ENCODE results near the gene ABCF3. TPM values are rescaled to one million over a fixed set of nuclear protein-coding genes. Genes with fewer than 3 reads are reported as not detected.

Gene ABCF3
- total RNA-seq, 4 donors from 2014 or later = 58.6 to 286 (median 133) TPM

DNA sequence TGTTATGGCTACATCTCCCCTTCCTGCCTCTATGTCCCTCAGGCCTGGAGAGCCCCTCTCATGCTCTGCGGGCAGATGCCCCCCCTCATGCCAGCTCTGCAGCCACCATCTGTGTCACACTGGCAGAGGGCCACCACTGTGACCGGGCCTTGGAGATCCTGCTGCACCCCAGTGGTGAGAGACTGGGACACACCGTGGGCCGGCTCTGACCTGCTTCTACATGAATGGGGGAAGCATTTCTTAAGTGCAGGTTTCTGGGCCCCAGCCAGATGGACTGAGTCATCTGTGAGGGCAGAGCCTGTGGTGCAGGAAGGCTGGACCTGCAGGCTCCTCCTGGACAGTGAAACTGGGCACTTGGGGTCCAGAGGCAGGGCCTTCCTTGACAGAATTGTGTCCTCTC, 48.2 kb downstream of the ABCF3 start:
- no peak for DNase-seq

DNA sequence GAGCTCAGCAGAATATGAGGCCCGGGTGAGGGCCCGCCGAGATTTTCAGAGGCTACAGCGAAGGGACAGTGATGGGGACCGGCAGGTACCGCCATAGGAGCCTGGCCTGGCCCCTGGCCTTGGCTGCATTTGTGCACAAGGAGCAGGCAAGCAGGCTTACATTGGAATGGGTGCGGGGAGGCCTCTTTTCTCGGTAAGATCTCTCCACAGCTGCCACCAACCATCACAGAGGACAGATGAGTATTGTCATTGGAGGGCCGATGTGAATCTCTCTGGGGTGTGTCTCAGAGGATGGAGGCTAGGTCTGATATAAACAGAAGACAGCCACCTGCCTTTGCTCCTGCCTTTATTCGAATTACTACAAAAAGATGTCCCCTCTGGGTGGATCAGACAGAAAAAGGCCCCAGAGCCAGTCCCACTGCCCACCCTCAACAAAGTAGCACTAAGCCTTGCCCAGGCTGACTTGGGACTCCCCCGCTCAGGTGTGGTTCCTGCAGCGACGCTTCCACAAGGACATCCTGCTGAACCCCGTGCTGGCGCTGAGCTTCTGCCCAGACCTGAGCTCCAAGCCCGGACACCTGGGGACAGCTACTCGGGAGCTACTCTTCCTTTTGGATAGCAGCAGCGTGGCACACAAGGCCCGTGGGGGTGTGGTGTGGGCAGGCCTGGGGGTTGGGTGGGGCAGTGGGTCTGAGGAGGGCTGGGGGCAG, 48.8 kb downstream of the ABCF3 start:
- Histone ChIP-seq H3K4me3 (no peak overlapping the region), H3K27ac (no peak overlapping the region), H3K36me3 (no peaks in the 10 kb centered on the region), H3K9me3 (no peaks in the 10 kb centered on the region), H3K27me3 (peaks cover 38% of the 10 kb centered on the region), H3K4me1 (peaks cover 6 to 14% (median 6%) of the 10 kb centered on the region in 4 donors)
- TF ChIP-seq, protein P1, sequence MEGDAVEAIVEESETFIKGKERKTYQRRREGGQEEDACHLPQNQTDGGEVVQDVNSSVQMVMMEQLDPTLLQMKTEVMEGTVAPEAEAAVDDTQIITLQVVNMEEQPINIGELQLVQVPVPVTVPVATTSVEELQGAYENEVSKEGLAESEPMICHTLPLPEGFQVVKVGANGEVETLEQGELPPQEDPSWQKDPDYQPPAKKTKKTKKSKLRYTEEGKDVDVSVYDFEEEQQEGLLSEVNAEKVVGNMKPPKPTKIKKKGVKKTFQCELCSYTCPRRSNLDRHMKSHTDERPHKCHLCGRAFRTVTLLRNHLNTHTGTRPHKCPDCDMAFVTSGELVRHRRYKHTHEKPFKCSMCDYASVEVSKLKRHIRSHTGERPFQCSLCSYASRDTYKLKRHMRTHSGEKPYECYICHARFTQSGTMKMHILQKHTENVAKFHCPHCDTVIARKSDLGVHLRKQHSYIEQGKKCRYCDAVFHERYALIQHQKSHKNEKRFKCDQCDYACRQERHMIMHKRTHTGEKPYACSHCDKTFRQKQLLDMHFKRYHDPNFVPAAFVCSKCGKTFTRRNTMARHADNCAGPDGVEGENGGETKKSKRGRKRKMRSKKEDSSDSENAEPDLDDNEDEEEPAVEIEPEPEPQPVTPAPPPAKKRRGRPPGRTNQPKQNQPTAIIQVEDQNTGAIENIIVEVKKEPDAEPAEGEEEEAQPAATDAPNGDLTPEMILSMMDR (IDR thresholded peaks at IDR 0.05) = no peak
- TF ChIP-seq POLR2A (IDR thresholded peaks at IDR 0.05) (no peak), POLR2AphosphoS5 (IDR thresholded peaks at IDR 0.05) (no peak), EP300 (IDR thresholded peaks at IDR 0.05; ENCODE audit: low read depth) (no peak)
- in situ Hi-C loops (cut with MboI; ENCODE audit: low pct_ligation_motif_present in 1 of 4, low pct_unique_long_range_greater_than_20kb in 1 of 4, low sequenced_read_pairs in 3 of 4) = loop anchor here in 3 of 4 donors (25.0 kb wide), 2 partner anchors 98 to 348 kb away; partner anchors contain the start of genes PARL (in 3 of the 3) and EIF2B5 (in 1 of the 3)
- DNase-seq = no peak
- intact Hi-C loops (cut with DNase I; ENCODE audit: low total_unique reads) = loop anchor here (10.0 kb wide), 2 partner anchors 90 to 340 kb away; no protein-coding TSS in a partner anchor
- WGBS, 2 donors (ENCODE audit: low coverage in 1 of 2) = 87% methylated on average over 19 of the region's 19 CpGs; no CpG with 5 or more reads in 1 of the 2 donors

More for the DNA sequence above, 48.2 kb downstream of the ABCF3 start:
- TF ChIP-seq POLR2AphosphoS5 (IDR thresholded peaks at IDR 0.05) = no peak
- TF ChIP-seq EP300 (IDR thresholded peaks at IDR 0.05; ENCODE audit: low read depth) = no peak
- no peak for TF ChIP-seq POLR2A (IDR thresholded peaks at IDR 0.05)
- TF ChIP-seq, protein P1 (IDR thresholded peaks at IDR 0.05) = no peak
- no peak overlapping the region for H3K4me3 ChIP-seq
- no peaks in the 10 kb centered on the region for H3K36me3 ChIP-seq
- intact Hi-C loops (cut with DNase I; ENCODE audit: low total_unique reads) (loop anchor here (10.0 kb wide), 2 partner anchors 89 to 339 kb away; no protein-coding TSS in a partner anchor), in situ Hi-C loops (cut with MboI; ENCODE audit: low pct_ligation_motif_present in 1 of 4, low pct_unique_long_range_greater_than_20kb in 1 of 4, low sequenced_read_pairs in 3 of 4) (loop anchor here in 3 of 4 donors (25.0 kb wide), 2 partner anchors 97 to 347 kb away; partner anchors contain the start of genes PARL (in 3 of the 3) and EIF2B5 (in 1 of the 3))
- no peaks in the 10 kb centered on the region for H3K9me3 ChIP-seq
- H3K27me3 ChIP-seq = peaks cover 44% of the 10 kb centered on the region
- H3K27ac ChIP-seq = no peak overlapping the region
- 44% methylated on average over 4 of the region's 4 CpGs; no CpG with 5 or more reads in 1 of the 2 donors for WGBS, 2 donors (ENCODE audit: low coverage in 1 of 2)
- H3K4me1 ChIP-seq = peaks cover 9 to 20% (median 12%) of the 10 kb centered on the region in 4 donors

DNA sequence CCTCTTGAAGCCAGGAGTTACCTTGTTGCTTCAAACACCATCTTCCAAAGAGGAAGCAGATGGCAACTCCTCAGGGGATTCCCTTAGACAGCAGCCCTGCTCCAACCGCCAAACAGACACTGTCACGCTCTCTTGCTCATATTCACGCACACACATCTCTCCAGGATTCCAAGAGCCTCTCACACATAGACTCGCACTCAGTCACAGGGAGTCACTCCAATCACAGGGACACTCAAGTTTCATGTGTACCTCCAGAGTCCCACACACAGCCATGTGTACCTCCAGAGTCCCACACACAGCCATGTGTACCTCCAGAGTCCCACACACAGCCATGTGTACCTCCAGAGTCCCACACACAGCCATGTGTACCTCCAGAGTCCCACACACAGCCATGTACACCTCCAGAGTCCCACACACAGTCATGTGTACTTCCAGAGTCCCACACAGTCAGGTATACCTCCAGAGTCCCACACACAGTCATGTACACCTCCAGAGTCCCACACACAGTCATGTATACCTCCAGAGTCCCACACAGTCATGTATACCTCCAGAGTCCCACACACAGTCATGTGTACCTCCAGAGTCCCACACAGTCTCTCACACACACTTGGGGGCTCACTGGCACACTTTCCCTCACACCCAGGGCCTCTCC, 49.5 kb downstream of the ABCF3 start:
- H3K4me1 ChIP-seq = peaks cover 0 to 7% (median 0%) of the 10 kb centered on the region in 4 donors
- WGBS, 2 donors (ENCODE audit: low coverage in 1 of 2) = 60 to 82% methylated on average over 1 to 4 of the region's 4 CpGs
- H3K9me3 ChIP-seq = no peaks in the 10 kb centered on the region
- intact Hi-C loops (cut with DNase I; ENCODE audit: low total_unique reads) (loop anchor here (10.0 kb wide), 2 partner anchors 91 to 341 kb away; no protein-coding TSS in a partner anchor), in situ Hi-C loops (cut with MboI; ENCODE audit: low pct_ligation_motif_present in 1 of 4, low pct_unique_long_range_greater_than_20kb in 1 of 4, low sequenced_read_pairs in 3 of 4) (loop anchor here in 3 of 4 donors (25.0 kb wide), 2 partner anchors 98 to 348 kb away; partner anchors contain the start of genes PARL (in 3 of the 3) and EIF2B5 (in 1 of the 3))
- no peaks in the 10 kb centered on the region for H3K36me3 ChIP-seq
- no peak overlapping the region for H3K27ac ChIP-seq
- DNase-seq = no peak
- H3K4me3 ChIP-seq = no peak overlapping the region
- TF ChIP-seq EP300 (IDR thresholded peaks at IDR 0.05; ENCODE audit: low read depth) (no peak), POLR2A (IDR thresholded peaks at IDR 0.05) (no peak), POLR2AphosphoS5 (IDR thresholded peaks at IDR 0.05) (no peak)
- TF ChIP-seq, protein P1 (IDR thresholded peaks at IDR 0.05) = no peak
- H3K27me3 ChIP-seq = peaks cover 31% of the 10 kb centered on the region

DNA sequence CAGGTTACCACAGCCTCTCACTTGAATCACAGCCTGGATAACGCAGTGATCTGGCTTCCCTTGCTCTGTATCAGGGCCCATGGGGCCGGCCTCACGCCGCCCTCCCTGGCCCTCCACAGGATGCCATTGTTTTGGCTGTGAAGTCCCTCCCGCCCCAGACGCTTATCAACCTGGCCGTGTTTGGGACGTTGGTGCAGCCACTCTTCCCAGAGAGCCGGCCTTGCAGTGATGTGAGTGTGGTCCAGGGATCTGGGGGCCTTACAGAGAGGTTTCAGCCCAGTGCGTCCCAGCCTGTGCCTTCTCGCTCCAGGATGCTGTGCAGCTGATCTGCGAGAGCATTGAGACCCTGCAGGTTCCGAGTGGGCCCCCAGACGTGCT, 50.0 kb downstream of the ABCF3 start:
- Histone ChIP-seq H3K9me3 (no peaks in the 10 kb centered on the region), H3K27me3 (peaks cover 26% of the 10 kb centered on the region), H3K27ac (no peak overlapping the region), H3K4me3 (no peak overlapping the region), H3K4me1 (peaks cover 0 to 2% (median 1%) of the 10 kb centered on the region in 4 donors), H3K36me3 (no peaks in the 10 kb centered on the region)
- 61% methylated on average over 14 of the region's 14 CpGs; no CpG with 5 or more reads in 1 of the 2 donors for WGBS, 2 donors (ENCODE audit: low coverage in 1 of 2)
- TF ChIP-seq, protein P1 (IDR thresholded peaks at IDR 0.05) = no peak
- no peak for TF ChIP-seq POLR2AphosphoS5 (IDR thresholded peaks at IDR 0.05)
- no peak for TF ChIP-seq EP300 (IDR thresholded peaks at IDR 0.05; ENCODE audit: low read depth)
- no peak for TF ChIP-seq POLR2A (IDR thresholded peaks at IDR 0.05)
- in situ Hi-C loops (cut with MboI; ENCODE audit: low pct_ligation_motif_present in 1 of 4, low pct_unique_long_range_greater_than_20kb in 1 of 4, low sequenced_read_pairs in 3 of 4) (loop anchor here in 3 of 4 donors (25.0 kb wide), 2 partner anchors 99 to 349 kb away; partner anchors contain the start of genes PARL (in 3 of the 3) and EIF2B5 (in 1 of the 3)), intact Hi-C loops (cut with DNase I; ENCODE audit: low total_unique reads) (loop anchor here (10.0 kb wide), 2 partner anchors 91 to 341 kb away; no protein-coding TSS in a partner anchor)
- no peak for DNase-seq
